NCI-H526 (cell line): ENCODE data around the gene ZDHHC1.

Experiments
- DNase-seq, 2 experiments: peaks; one replicate each; lab custom pipeline; 2025; lab: John Stamatoyannopoulos, UW

The ZDHHC1 gene

DNA sequence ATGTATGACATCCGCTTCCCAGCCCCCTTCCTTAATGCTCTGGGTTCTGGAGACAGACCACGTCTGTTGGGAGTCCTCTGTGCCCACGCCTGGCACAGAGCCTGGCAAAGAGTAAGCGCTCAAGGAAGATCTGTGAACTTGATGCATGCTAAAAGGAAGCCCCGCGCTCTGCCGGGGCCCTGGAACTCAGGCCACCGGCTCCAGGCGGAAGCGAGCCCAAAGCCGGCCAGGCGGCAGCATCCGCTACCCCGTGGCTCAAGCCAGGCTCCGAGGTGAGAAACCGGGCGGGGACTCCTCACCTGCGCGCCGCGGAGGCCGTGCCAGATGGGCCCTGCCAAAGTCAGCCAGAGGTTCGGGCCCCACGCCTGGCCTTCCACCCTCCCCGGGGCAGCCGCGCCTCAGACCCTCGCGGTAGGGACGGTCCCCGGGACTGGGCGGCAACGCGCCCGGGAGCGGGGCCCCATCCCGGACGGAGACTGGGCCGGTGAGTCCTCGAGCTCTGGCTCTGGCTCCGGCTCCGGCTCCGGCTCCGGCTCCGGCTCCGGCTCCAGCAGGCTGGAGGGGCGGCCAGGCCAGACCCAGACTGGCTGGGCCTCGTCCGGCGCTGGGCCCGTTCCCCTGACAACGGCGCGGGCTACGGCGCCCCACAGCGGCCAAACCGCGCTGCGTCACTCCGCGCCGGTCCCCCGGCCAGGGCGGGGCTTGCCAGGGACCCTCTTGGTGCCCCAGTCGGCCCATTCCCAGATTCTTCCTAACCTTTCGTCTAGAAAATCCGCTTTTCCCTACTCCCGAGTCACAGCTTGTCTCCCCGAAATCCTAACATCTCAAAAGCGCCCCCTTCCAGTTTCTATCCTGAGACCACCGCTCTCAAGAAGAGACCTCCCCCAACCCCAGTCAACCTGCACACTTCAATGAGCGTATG lies at the start of gene ZDHHC1:
TSS of gene ZDHHC1 (minus strand) at position 606 of the 922 bp plus-strand sequence. CDS start 8,702 bp downstream, outside the sequence.
- DNase-seq: peak in 1 of 2 experiments; percentile 51

GRCh38 chr16:67464565-67464964 lies 48.3 kb upstream of the ZDHHC1 start:
- no peak for DNase-seq

DNA sequence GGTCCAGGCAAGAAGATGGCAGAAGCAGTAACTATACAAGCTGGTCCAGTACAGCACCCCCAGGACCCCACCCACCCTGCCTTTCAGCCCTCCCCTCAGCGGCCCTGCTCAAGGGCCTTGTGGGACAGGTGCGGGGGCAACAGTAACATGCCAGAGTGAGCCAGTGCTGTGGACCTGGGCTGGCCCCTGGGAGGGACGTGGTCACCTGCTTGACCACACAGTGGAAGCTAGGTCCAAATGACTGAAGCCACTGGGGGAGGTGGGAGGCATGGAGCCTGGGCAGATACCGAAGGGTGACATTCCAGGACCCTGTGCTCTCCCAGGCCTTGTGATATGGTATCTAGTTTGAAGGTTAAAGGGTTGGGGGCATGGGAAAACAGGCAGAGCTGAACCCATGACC lies 47.4 kb upstream of the ZDHHC1 start:
- DNase-seq: no peak

DNA sequence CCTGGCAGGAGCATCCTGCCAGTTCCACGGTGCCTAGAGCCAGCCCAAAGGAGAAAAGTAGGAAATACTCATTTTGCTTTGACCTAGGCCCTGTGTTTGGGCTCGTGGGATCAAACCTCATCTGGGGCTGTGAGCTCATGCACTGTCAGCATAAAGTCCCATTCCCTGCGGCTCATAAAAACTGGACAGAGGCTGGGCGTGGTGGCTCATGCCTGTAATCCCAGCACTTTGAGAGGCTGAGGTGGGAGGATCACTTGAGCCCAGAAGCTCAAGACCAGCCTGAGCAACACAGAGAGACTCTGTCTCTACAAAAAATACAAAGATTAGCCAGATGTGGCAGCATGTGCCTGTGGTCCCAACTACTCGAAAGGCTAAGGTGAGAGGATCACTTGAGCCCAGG lies 46.8 kb upstream of the ZDHHC1 start:
- no peak for DNase-seq

- no peak for DNase-seq
These were observed 46.0 kb upstream of the ZDHHC1 start for GRCh38 chr16:67462279-67462655.

- DNase-seq: no peak
These were observed 45.5 kb upstream of the ZDHHC1 start for GRCh38 chr16:67461600-67462278.

- DNase-seq: no peak
These were observed 44.7 kb upstream of the ZDHHC1 start for GRCh38 chr16:67460961-67461360.

DNA sequence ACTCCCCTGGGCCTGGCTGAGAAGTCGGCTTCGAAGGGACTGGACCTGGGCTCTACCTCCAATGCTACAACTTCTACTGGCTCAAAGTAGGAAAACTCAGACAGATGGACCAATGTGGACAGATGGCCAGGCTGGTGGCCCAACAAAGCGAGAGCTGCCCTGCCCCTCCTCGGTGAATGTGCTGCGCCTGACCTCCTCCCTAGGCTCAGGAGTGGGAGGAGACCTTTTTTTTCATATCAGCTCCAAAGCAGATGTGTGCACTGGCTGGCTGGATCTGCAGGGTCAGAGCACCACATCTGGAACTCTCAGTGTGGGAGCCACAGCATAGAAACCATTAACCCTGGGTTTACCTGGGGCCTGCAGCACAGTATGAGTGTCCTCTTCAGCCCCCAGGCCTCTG lies 43.9 kb upstream of the ZDHHC1 start:
- no peak for DNase-seq

DNA sequence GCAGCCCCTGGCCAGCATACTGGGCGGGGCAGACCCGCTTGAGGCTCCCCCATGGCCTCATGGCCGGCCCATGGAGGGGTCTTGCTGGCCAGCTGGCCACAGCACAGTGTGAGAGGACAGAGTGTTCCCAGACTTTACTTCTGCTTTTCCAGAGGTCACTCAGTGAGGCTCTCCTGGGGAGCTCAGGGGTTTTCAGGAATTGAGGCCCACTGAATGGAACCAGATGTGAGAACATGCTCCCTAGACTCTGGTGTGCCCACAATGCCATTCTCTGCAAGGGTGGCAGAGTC lies 43.5 kb upstream of the ZDHHC1 start:
- no peak for DNase-seq

GRCh38 chr16:67459066-67459860 lies 43.0 kb upstream of the ZDHHC1 start:
- no peak for DNase-seq

DNA sequence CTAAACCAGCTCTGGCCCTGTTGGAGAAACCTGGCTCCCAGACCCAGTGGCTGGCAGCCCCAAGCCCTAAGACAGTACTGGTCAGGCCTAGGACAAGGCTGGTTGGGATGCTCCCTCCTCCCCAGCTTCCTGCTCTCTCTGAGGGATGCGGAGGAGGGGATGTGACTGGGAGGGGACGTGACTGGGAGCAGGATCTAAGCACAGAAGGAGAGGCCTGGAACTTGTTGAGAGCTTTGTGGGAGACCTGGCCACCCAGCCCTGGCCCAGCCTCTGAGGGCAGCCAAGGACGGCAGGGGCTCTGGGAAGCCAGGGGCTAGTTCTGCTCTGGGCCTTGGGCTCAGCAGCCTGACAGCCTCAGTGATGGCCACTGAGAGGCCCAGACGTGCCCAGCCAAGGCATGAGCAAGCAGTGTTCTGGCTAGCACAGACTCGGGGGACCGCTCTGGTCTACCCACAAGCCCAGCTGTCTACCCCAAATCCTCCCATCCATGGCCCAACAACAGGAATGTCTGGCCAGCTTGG lies 41.9 kb upstream of the ZDHHC1 start:
- DNase-seq: no peak

DNA sequence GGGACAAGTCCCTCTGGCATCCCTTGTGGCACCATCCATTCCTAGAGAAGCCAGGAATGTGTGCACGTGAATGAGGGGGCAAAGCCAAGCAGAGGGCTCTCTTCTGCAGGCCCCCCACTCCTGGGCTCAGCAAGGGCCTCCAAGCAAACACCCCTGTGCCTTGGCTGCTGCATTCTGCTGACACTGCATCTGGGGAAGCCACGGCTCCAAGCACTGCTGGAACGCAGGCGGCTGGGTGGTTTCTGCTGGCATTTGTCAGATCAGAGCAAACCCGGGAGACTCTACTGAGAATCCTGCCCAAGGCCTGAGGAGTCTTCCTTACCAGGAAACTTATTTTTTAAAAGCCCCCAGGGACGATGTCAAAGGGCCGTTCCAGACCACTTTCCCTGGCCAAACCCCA lies 41.3 kb upstream of the ZDHHC1 start:
- DNase-seq: no peak

DNA sequence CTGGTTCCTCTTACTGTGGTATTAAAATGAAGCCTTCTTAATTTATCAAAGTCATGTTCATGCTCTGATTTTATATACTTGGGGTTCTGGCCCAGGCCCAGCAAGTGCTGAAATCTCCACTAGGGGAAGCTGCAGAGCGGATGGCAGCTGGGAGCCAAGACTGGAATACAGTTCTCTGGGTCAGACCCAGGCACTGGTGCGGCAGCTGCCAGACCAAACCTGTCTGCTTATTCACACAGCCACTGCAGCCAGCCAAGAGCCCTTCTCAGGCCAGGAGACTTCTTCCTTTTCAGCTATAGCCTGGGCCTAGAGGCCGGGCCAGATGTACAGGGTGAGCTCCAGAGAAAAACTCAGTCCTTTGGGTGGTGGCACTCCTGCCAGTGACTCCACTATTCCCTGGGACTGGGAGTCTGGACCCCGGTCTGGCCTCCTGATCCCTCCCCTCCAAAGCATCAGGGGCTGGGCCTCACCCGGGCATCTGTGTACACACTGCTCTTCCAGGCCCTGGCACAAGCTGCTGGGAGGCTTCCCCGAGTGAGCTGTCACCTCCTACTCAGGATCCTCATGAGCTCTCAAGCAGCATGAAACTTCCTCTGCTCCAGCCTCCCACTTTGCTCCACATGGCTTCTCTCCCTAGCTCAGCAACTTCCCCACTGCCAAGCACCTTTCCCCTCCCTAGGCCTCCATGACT lies 40.3 kb upstream of the ZDHHC1 start:
- no peak for DNase-seq

- DNase-seq: no peak
These were observed 38.6 kb upstream of the ZDHHC1 start for GRCh38 chr16:67454852-67455251.

DNA sequence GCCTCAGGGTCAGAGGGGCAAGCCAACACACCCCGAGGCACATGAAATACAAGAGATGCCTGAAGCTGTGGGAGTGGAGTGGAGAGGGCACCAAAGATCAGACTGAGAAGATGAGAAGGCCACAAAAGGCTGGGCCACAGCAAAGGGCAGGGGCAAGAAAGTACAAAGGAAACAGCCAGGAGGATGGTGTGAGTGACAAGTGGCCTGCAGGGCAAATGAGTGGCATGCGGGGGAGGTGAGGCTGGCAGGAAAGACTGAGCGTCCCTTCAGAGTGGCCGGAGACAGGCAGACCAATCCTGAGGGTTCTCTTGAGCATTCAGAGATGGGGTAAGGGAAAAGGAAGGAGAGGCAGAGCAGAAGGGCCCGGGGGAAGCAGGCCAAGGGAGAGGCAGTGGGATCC lies 37.8 kb upstream of the ZDHHC1 start:
- no peak for DNase-seq

- DNase-seq: no peak
These were observed 35.6 kb upstream of the ZDHHC1 start for GRCh38 chr16:67451704-67452435.

DNA sequence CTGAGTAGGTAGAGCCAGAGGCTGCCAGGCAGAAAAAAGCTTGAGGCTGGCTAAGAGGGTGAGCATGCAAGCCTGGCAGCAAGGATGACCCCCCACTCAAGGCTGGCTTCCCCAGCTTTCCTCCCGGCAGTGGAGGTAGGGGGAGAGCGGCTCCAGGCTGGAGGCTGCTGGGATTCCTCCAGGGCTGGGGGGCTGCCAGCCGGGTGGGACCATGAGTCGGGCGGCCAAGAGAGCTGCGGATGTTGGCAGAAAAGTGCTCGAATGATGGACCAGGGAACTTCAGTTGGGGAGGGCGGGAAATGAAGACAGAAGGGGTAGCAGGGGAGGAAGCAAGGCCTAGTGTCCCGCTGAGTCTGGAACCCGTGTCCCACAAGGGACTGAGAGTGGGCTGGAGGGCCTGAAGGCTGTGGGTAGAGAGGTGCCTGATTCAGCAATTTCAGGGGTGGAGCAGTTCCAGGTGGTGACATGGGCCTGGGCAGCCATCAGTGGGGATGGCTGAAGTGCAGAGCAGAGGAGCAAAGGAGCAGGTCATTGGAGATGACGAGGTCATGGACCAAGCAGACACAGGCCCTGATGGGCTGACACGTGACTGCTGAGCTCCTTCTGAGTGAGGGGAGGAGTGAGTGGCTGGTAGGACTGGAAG lies 34.9 kb upstream of the ZDHHC1 start:
- no peak for DNase-seq

- no peak for DNase-seq
These were observed 33.5 kb upstream of the ZDHHC1 start for GRCh38 chr16:67449739-67450138.

- DNase-seq: no peak
These were observed 33.1 kb upstream of the ZDHHC1 start for GRCh38 chr16:67449336-67449735.

DNA sequence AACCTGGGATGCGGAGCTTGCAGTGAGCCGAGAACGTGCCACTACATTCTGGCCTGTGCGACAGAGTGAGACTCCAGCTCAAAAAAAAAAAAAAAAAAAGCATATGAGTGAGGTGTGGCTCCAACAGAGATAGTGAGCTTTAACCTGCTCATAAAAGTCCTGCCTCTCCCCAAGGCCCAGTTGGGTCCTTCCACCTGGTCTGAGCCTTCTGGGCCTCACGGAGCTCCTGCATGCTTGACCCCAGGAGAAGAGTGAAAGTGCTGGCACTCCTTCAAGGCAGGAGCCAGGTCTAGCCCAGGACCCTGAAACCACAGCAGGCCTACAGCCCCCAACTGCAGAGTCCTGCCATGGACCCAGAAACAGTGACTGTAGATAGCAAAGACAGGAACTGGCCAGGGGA lies 32.3 kb upstream of the ZDHHC1 start:
- no peak for DNase-seq
